Tibial nerve (tissue), 4 donors: ENCODE measurements around the gene PCSK2. TPM values are rescaled to one million over a fixed set of nuclear protein-coding genes. Genes with fewer than 3 reads are reported as not detected.

ENCODE experiments used
- DNase-seq, 2 donors: peaks; one replicate each; pipeline ENCODE4 v3.0.0-alpha.2; 2019; ENCODE audit warnings: low spot score in 2 of 2
- H3K27ac ChIP-seq, 4 donors: fragments of 200-600 bp; sonication (generic) in 3 of 4; one replicate each; pipeline ENCODE4 v1.5.1; 2017 to 2019; ENCODE audit warnings: mild to moderate bottlenecking in 1 of 4
- H3K27me3 ChIP-seq, 2 donors: fragments of 200-600 bp; sonication (generic) in 1 of 2; one replicate each; pipeline versions ENCODE4 v1.5.1 to v1.6.0; 2017 to 2019
- H3K36me3 ChIP-seq, 3 donors: fragments of 200-600 bp; sonication (generic); one replicate each; pipeline ENCODE4 v1.5.1; 2018 to 2019
- H3K4me1 ChIP-seq, 4 donors: fragments of 200-600 bp; sonication (generic) in 3 of 4; one replicate each; pipeline ENCODE4 v1.5.1; 2017 to 2019
- H3K4me3 ChIP-seq, 4 donors: fragments of 200-600 bp; sonication (generic) in 3 of 4; one replicate each; pipeline ENCODE4 v1.5.1; 2017 to 2019; ENCODE audit warnings: mild to moderate bottlenecking in 1 of 4, moderate library complexity in 1 of 4
- H3K9me3 ChIP-seq, 4 donors: fragments of 200-600 bp; sonication (generic) in 3 of 4; one replicate each; pipeline ENCODE4 v1.5.1; 2017 to 2019
- EP300 ChIP-seq, 2 donors: sonication (generic); formaldehyde crosslinking; IDR thresholded peaks; one replicate each; pipeline ENCODE4 v1.6.1; 2017; ENCODE audit warnings: antibody characterized with exemption in 2 of 2, mild to moderate bottlenecking in 1 of 2
- POLR2A ChIP-seq, 2 donors: fragments of 450-650 bp; IDR thresholded peaks; one replicate each; pipeline ENCODE4 v1.6.1; 2017; ENCODE audit warnings: antibody characterized with exemption in 2 of 2, mild to moderate bottlenecking in 2 of 2, moderate library complexity in 2 of 2
- WGBS, 2 donors: methylation state at CpG; one replicate each; pipeline ENCODE4 v1.1.5; 2018; 5-methylcytosine and 5-hydroxymethylcytosine counted together
- total RNA-seq, 4 donors: library from RNA; depleted of rRNA; stranded (reverse); fragments of >200 nt; gene quantifications; one replicate each; pipeline ENCODE4 v1.1.0, GENCODE V29; 2016
- TF ChIP-seq, protein P1 (sequence below), 5 experiments: fragments of 200-600 bp in 3 of 5; fragments of 450-650 bp in 2 of 5; sonication (generic) in 3 of 5; IDR thresholded peaks; one replicate each; pipeline ENCODE4 v1.5.1; 2016 to 2019; ENCODE audit warnings: antibody characterized with exemption in 5 of 5, mild to moderate bottlenecking in 3 of 5, moderate library complexity in 2 of 5

Gene PCSK2
- total RNA-seq, 4 donors from 2014 or later, result 1.0 to 4.8 (median 3.0) TPM

DNA sequence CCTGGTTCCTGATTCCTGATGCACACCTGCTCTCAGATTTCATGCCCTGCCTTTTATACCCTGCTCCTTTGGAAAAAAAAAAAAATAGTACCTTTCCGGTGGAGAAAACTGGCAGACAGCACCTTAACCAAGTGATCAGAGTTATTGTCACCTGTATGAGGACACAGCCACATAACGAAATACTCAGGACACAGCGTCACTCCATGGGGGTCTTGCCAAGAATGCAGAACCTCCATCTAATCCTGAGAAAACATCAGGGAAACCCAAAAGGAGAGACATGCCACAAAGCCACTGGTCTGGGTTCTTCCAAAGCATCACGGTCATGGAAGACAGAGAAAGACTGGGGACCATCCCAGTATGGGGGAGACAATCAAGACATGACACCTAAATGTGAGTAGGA, 275.3 kb downstream of the PCSK2 start:
- H3K36me3 ChIP-seq, result no peaks in the 10 kb centered on the region
- TF ChIP-seq, protein P1, sequence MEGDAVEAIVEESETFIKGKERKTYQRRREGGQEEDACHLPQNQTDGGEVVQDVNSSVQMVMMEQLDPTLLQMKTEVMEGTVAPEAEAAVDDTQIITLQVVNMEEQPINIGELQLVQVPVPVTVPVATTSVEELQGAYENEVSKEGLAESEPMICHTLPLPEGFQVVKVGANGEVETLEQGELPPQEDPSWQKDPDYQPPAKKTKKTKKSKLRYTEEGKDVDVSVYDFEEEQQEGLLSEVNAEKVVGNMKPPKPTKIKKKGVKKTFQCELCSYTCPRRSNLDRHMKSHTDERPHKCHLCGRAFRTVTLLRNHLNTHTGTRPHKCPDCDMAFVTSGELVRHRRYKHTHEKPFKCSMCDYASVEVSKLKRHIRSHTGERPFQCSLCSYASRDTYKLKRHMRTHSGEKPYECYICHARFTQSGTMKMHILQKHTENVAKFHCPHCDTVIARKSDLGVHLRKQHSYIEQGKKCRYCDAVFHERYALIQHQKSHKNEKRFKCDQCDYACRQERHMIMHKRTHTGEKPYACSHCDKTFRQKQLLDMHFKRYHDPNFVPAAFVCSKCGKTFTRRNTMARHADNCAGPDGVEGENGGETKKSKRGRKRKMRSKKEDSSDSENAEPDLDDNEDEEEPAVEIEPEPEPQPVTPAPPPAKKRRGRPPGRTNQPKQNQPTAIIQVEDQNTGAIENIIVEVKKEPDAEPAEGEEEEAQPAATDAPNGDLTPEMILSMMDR (IDR thresholded peaks at IDR 0.05), result no peak
- TF ChIP-seq EP300 (IDR thresholded peaks at IDR 0.05) (no peak), POLR2A (IDR thresholded peaks at IDR 0.05) (no peak)
- no peak for DNase-seq
- no peaks in the 10 kb centered on the region for H3K27me3 ChIP-seq
- H3K4me3 ChIP-seq, result no peak overlapping the region
- WGBS, 2 donors, result 82 to 84% methylated on average over 4 of the region's 4 CpGs
- H3K4me1 ChIP-seq, result peaks cover 0 to 20% (median 0%) of the 10 kb centered on the region in 4 donors
- no peak overlapping the region for H3K27ac ChIP-seq
- no peaks in the 10 kb centered on the region for H3K9me3 ChIP-seq

- Histone ChIP-seq H3K27ac (no peak overlapping the region), H3K27me3 (no peaks in the 10 kb centered on the region), H3K4me3 (no peak overlapping the region), H3K9me3 (no peaks in the 10 kb centered on the region), H3K36me3 (no peaks in the 10 kb centered on the region), H3K4me1 (peaks cover 0 to 13% (median 0%) of the 10 kb centered on the region in 4 donors)
- no peak for DNase-seq
- TF ChIP-seq, protein P1 (IDR thresholded peaks at IDR 0.05), result no peak
- TF ChIP-seq EP300 (IDR thresholded peaks at IDR 0.05) (no peak), POLR2A (IDR thresholded peaks at IDR 0.05) (no peak)
- 87 to 88% methylated on average over 6 of the region's 6 CpGs for WGBS, 2 donors
These were observed 276.6 kb downstream of the PCSK2 start for GRCh38 chr20:17503301-17504065.

DNA sequence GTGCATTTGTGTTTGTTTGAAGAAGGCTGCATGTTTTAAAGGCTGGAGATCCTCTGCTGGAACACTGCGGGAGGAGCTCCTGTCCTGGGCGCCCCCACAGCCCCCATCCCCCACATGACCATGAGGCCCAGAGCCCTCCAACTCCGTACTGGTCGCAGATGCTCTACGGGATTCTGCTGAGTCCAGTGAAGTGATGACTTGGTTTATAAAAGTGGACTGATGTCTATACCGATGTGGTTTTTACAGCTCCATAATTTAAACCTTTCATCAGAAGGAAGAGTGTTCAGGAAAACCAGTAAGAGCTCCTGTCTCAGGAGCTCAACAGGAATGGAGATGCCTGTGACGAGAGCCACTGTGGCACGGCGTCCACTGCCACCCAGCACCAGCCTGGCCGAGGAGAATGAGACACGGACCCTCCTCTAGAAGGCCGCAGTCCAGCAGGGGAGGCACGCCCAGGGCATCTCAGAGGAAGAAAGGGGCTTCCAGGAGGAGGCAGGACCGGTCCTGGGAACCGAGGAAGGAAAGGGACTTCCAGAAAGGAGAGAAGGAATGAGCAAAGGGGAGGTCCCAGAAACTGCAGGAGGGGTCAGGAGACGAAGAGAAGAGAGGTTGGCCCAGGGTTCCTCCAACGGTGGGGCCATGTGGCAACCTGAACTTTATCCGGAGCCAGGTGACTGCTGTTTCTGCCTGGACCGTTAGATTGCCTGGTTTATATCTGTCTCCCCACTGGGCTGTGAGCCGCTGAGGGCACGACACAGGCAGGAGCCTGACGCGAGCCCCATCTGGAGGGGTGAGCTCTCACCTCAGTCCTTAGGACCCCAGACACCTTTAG, 277.4 kb downstream of the PCSK2 start:
- Histone ChIP-seq H3K4me1 (peaks cover 0 to 13% (median 0%) of the 10 kb centered on the region in 4 donors), H3K36me3 (no peaks in the 10 kb centered on the region), H3K27me3 (no peaks in the 10 kb centered on the region), H3K27ac (no peak overlapping the region), H3K4me3 (peak overlapping the region in 3 of 4 donors; percentile 40 to 55 (median 52)), H3K9me3 (no peaks in the 10 kb centered on the region)
- TF ChIP-seq EP300 (IDR thresholded peaks at IDR 0.05) (no peak), POLR2A (IDR thresholded peaks at IDR 0.05) (no peak)
- TF ChIP-seq, protein P1 (IDR thresholded peaks at IDR 0.05), result no peak
- DNase-seq, result no peak
- 37 to 42% methylated on average over 23 of the region's 23 CpGs for WGBS, 2 donors

GRCh38 chr20:17504898-17505635, 278.2 kb downstream of the PCSK2 start:
- Histone ChIP-seq H3K4me3 (peak overlapping the region; percentile 40 to 55 (median 46)), H3K9me3 (no peaks in the 10 kb centered on the region), H3K27ac (peak overlapping the region in 2 of 4 donors; percentile 46 to 50), H3K27me3 (no peaks in the 10 kb centered on the region), H3K4me1 (peaks cover 0 to 13% (median 0%) of the 10 kb centered on the region in 4 donors), H3K36me3 (no peaks in the 10 kb centered on the region)
- peak in 1 of 2 donors; percentile 28 for DNase-seq
- WGBS, 2 donors, result 1% methylated on average over 23 to 25 of the region's 30 CpGs
- no peak for TF ChIP-seq EP300 (IDR thresholded peaks at IDR 0.05)
- TF ChIP-seq POLR2A (IDR thresholded peaks at IDR 0.05), result peak in 1 of 2 donors; percentile 7
- TF ChIP-seq, protein P1 (IDR thresholded peaks at IDR 0.05), result peak; percentile 56 to 70 (median 67)
